Lower leg skin (tissue), 4 donors: ENCODE results near the gene ACTL8. TPM values are rescaled to one million over a fixed set of nuclear protein-coding genes. Genes with fewer than 3 reads are reported as not detected.

ENCODE experiments used
- DNase-seq, 2 donors: peaks; one replicate each; pipeline ENCODE4 v3.0.0-alpha.2; 2019; ENCODE audit warnings: low spot score in 2 of 2
- H3K4me3 ChIP-seq: fragments of 200-600 bp; sonication (generic); 2 replicates; pipeline ENCODE4 v1.5.1; 2017; ENCODE audit warnings: mild to moderate bottlenecking, low read depth; ENCODE audit not compliant: poor library complexity, severe bottlenecking
- POLR2A ChIP-seq, 2 donors: fragments of 450-650 bp; IDR thresholded peaks; one replicate each; pipeline ENCODE4 v1.6.1; 2016 to 2017; ENCODE audit warnings: antibody characterized with exemption in 2 of 2, mild to moderate bottlenecking in 1 of 2, moderate library complexity in 1 of 2
- WGBS, 2 donors: methylation state at CpG; one replicate each; pipeline ENCODE4 v1.1.5; 2018; 5-methylcytosine and 5-hydroxymethylcytosine counted together
- intact Hi-C: fragments of 100-400 bp; cut with DNase I; formaldehyde crosslinking; loops from one replicate; pipeline ENCODE4 v1.15.0; 2023; ENCODE audit warnings: low total_unique reads
- total RNA-seq, 4 donors: library from RNA; depleted of rRNA; stranded (reverse); fragments of >200 nt; gene quantifications; one replicate each; pipeline ENCODE4 v1.1.0, GENCODE V29; 2016
- TF ChIP-seq, protein P1 (sequence below), 3 donors: fragments of 450-650 bp; IDR thresholded peaks; one replicate each; pipeline ENCODE4 v1.5.1; 2016; ENCODE audit warnings: antibody characterized with exemption in 3 of 3, mild to moderate bottlenecking in 3 of 3, moderate library complexity in 2 of 3

Gene ACTL8
- total RNA-seq, 4 donors from 2014 or later = not detected

DNA sequence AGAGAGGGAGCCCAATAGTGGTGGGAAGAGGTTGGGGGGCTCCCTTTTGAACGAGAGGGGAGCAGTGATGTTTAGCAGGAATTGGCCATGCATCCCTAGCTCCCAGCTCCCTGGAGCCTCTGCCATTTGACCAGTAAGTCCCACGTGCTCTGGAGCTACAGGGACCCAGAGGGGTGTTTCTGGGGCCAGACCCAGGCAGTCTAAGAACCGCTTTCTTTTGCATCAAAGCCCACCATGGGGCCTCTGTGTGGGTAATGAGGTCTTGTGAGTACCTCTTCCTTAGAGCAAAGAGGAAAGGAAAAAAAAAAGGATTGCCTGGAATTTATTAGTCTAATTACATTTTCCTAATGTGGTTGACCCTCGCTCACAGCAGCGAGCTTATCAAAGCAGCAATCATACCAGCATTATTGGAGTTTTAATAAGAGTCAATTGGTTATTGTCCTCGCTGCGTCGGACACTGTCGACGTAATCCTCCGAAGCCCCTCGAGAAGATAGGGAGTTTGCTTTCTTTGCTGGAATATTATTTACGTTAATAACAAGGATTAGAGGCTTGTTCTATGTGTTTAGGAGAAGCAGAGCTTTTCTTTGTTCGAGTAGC lies 17.6 kb downstream of the ACTL8 start:
- no peak overlapping the region for H3K4me3 ChIP-seq
- 57 to 61% methylated on average over 14 of the region's 14 CpGs for WGBS, 2 donors
- TF ChIP-seq POLR2A (IDR thresholded peaks at IDR 0.05) = no peak
- TF ChIP-seq, protein P1, sequence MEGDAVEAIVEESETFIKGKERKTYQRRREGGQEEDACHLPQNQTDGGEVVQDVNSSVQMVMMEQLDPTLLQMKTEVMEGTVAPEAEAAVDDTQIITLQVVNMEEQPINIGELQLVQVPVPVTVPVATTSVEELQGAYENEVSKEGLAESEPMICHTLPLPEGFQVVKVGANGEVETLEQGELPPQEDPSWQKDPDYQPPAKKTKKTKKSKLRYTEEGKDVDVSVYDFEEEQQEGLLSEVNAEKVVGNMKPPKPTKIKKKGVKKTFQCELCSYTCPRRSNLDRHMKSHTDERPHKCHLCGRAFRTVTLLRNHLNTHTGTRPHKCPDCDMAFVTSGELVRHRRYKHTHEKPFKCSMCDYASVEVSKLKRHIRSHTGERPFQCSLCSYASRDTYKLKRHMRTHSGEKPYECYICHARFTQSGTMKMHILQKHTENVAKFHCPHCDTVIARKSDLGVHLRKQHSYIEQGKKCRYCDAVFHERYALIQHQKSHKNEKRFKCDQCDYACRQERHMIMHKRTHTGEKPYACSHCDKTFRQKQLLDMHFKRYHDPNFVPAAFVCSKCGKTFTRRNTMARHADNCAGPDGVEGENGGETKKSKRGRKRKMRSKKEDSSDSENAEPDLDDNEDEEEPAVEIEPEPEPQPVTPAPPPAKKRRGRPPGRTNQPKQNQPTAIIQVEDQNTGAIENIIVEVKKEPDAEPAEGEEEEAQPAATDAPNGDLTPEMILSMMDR (IDR thresholded peaks at IDR 0.05) = no peak
- DNase-seq = no peak
- intact Hi-C loops = no loop called here

DNA sequence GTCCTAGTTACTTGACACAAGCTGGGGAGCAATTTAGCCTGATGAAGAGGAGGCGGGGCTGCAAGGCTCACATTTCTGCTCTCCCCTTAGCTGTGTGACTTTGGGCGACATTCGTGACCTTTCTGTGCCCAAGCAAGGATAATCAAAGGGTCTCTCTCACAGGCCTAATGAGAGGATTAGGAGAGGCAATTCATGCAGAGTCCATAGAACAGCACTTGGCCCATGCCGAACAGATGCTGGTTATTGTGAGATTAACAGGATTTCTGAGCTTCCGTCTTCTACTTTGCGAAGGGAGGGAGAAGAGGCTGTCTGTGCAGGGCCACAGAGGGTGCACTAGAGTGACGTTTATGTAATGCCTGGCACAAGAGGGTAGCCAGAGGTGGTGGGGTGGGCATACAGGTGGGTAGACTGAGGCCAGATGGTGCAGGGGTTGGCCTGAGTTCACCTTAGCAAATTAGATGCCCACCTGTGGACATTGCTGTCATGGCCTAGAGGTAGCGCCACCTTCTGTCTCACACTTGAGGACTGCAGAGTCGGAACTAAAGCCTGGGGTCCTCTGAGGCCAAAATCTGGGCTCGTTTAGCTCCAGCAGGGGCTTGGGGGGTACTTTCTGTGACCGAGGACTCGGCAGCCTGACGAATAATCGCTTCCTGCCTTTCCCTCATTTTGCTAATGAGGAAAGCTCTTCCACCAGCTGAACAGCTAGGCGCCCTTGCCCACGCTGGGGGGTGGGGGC lies 18.6 kb downstream of the ACTL8 start:
- DNase-seq = no peak
- H3K4me3 ChIP-seq = no peak overlapping the region
- 61 to 64% methylated on average over 16 of the region's 16 CpGs for WGBS, 2 donors
- intact Hi-C loops = no loop called here
- TF ChIP-seq POLR2A (IDR thresholded peaks at IDR 0.05) = no peak
- TF ChIP-seq, protein P1 (IDR thresholded peaks at IDR 0.05) = no peak

DNA sequence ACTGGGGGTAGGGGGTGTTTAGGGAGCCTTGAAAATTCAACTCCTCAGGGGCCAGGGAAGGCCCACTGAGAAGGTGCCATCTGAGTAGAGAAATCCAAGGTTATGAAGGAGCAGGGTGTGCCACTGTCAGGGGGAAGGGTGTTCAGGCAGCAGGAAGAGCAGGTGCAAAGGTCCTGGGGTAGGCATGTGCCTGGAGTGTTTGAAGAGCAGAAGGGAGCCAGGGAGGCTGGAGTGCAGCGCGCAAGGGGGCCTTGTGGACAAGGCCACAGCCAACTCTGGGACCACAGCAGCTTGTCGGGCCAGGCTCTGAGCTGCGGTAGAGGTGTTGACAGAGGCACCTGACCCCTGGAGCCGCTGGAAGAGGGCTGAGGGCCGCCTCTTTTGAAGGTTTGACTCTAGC lies 19.3 kb downstream of the ACTL8 start:
- TF ChIP-seq, protein P1 (IDR thresholded peaks at IDR 0.05) = no peak
- no peak for TF ChIP-seq POLR2A (IDR thresholded peaks at IDR 0.05)
- H3K4me3 ChIP-seq = no peak overlapping the region
- 91 to 94% methylated on average over 6 of the region's 6 CpGs for WGBS, 2 donors
- intact Hi-C loops = no loop called here
- no peak for DNase-seq

DNA sequence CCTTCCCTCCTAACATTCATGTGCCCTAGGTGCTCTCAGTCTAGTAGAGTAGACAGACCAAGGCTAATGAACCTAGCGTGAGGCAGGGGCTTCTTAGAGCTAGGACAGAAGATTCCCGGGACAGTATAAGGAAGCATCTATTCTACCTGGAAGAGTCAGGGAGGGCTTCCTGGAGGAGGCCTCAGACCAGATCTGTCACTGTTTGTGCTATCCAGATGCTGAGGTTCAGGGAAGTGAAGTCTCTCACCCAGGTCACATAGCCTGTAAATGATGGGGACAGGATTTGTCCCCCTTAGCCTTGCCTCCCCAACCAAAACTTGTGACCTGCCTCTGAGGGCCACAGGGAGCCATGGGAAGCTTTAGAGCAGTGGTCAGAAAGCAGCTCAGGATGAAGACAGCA lies 20.7 kb downstream of the ACTL8 start:
- intact Hi-C loops = no loop called here
- no peak for DNase-seq
- no peak overlapping the region for H3K4me3 ChIP-seq
- 76 to 90% methylated on average over 2 of the region's 2 CpGs for WGBS, 2 donors
- TF ChIP-seq, protein P1 (IDR thresholded peaks at IDR 0.05) = no peak
- TF ChIP-seq POLR2A (IDR thresholded peaks at IDR 0.05) = no peak

DNA sequence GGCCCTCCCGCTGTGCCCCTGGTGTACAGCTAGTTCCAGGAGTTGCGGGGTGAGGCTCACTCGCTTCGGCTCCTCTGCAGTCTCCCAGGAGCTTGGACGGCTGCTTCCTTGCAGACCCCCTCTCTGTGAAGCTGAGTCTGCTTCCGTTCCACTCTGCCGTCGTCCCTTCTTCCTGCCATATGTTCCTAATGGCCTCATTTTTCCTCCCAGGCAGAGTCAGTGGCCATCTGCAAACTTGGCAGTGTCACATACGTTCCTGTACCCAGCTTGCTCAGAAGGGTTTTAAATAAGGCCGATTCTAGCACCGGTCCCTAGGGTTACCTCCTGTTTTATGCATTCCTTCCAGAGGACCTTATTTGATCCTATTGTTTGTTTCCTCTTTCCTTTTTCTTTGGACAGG lies 21.3 kb downstream of the ACTL8 start:
- DNase-seq = no peak
- H3K4me3 ChIP-seq = no peak overlapping the region
- 41 to 51% methylated on average over 11 of the region's 11 CpGs for WGBS, 2 donors
- intact Hi-C loops = no loop called here
- TF ChIP-seq, protein P1 (IDR thresholded peaks at IDR 0.05) = no peak
- no peak for TF ChIP-seq POLR2A (IDR thresholded peaks at IDR 0.05)
